SKM-1 (cell line): ENCODE measurements around the gene SUPT6H.
A peak's percentile ranks its signal among the peaks of the same experiment; 100 is the strongest.
"Not testable (repeated sequence)": the region's sequence is repeated elsewhere in the genome, so short reads cannot be mapped to it uniquely, and the experiment has no call there.

Source experiments
- DNase-seq: peaks from one replicate; lab custom pipeline; 2025; ENCODE audit not compliant: unreplicated experiment; lab: John Stamatoyannopoulos, UW

SUPT6H gene

GRCh38 chr17:28735242-28735722 lies 73.3 kb downstream of the SUPT6H start:
- DNase-seq = no peak

- not testable (repeated sequence) for DNase-seq
These were observed 74.1 kb downstream of the SUPT6H start for GRCh38 chr17:28735913-28736769.

GRCh38 chr17:28737316-28737715 lies 75.3 kb downstream of the SUPT6H start:
- DNase-seq = no peak

- no peak for DNase-seq
These were observed 76.0 kb downstream of the SUPT6H start for GRCh38 chr17:28737770-28738679.

- no peak for DNase-seq
These were observed 76.8 kb downstream of the SUPT6H start for GRCh38 chr17:28738680-28739384.

GRCh38 chr17:28740406-28741357 lies 78.7 kb downstream of the SUPT6H start:
- DNase-seq = no peak

GRCh38 chr17:28741358-28742349 lies 79.6 kb downstream of the SUPT6H start:
- peak; percentile 79 for DNase-seq

- DNase-seq = peak; percentile 60
These were observed 81.5 kb downstream of the SUPT6H start, which contains the start of gene TRAF4 for GRCh38 chr17:28743243-28744103. Gene TRAF4, plus strand, starts transcription at chr17:28744011. Its CDS starts 102 bp downstream, at chr17:28744113.

- DNase-seq = no peak
These were observed 82.3 kb downstream of the SUPT6H start for GRCh38 chr17:28744104-28744971.

- DNase-seq = no peak
These were observed 83.2 kb downstream of the SUPT6H start for GRCh38 chr17:28744972-28745785.

GRCh38 chr17:28745786-28746411 lies 83.9 kb downstream of the SUPT6H start:
- DNase-seq = no peak

- no peak for DNase-seq
These were observed 84.6 kb downstream of the SUPT6H start for GRCh38 chr17:28746611-28747050.

- DNase-seq = no peak
These were observed 85.2 kb downstream of the SUPT6H start for GRCh38 chr17:28747051-28747691.

GRCh38 chr17:28747801-28748750 lies 86.1 kb downstream of the SUPT6H start:
- DNase-seq = no peak
